ENCODE data around the gene SPATA31E1.

Gene SPATA31E1

GRCh38 chr9:87889065-87889881, 6.6 kb downstream of the SPATA31E1 start:
- ChIA-PET CTCF (no interaction called here), POLR2A (no interaction called here)
- TF ChIP-seq BHLHE40 (IDR thresholded peaks at IDR 0.05; ENCODE audit: borderline replicate concordance) (no peak), SUZ12 (IDR thresholded peaks at IDR 0.05) (no peak), L3MBTL2 (conservative IDR thresholded peaks at IDR 0.05) (no peak), LEF1 (IDR thresholded peaks at IDR 0.05; ENCODE audit: borderline replicate concordance) (no peak), SP1 (IDR thresholded peaks at IDR 0.05) (no peak), ZNF384 (IDR thresholded peaks at IDR 0.05) (no peak), CTBP1 (IDR thresholded peaks at IDR 0.05; ENCODE audit: borderline replicate concordance) (no peak), ARNT (IDR thresholded peaks at IDR 0.05) (no peak), TARDBP (IDR thresholded peaks at IDR 0.05) (no peak), FOXA1 (IDR thresholded peaks at IDR 0.05) (no peak), HDGF (IDR thresholded peaks at IDR 0.05; ENCODE audit: borderline replicate concordance) (no peak), FOXM1 (IDR thresholded peaks at IDR 0.05; ENCODE audit: borderline replicate concordance) (no peak), ELF4 (IDR thresholded peaks at IDR 0.05) (no peak), FOXK2 (IDR thresholded peaks at IDR 0.05) (no peak), NFRKB (IDR thresholded peaks at IDR 0.05) (no peak)
- TF ChIP-seq, protein P1, sequence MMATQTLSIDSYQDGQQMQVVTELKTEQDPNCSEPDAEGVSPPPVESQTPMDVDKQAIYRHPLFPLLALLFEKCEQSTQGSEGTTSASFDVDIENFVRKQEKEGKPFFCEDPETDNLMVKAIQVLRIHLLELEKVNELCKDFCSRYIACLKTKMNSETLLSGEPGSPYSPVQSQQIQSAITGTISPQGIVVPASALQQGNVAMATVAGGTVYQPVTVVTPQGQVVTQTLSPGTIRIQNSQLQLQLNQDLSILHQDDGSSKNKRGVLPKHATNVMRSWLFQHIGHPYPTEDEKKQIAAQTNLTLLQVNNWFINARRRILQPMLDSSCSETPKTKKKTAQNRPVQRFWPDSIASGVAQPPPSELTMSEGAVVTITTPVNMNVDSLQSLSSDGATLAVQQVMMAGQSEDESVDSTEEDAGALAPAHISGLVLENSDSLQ (IDR thresholded peaks at IDR 0.05): no peak
- peak; percentile 1 for DNase-seq (ENCODE audit: extremely low spot score)

DNA sequence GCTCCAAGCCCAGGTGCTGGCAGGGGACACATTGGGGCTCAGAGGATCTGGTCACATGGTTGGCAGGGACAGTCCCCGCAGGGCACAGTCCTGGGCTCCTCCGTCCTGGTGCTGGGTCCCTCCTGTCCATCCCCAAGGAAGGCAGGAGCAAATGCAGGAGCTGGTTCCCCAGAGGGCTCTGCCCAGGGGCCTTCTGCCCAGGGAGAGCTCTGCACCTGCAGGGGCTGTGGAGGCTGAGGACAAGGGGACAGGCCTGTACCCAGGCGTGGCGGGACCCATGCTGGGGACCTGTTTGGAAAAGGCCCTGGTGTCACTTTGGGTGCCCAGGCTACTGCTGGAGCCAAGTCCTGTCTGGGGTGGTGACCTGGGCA, 7.2 kb downstream of the SPATA31E1 start:
- ChIA-PET CTCF (no interaction called here), POLR2A (no interaction called here)
- peak; percentile 1 for DNase-seq (ENCODE audit: extremely low spot score)
- TF ChIP-seq BHLHE40 (IDR thresholded peaks at IDR 0.05; ENCODE audit: borderline replicate concordance) (no peak), LEF1 (IDR thresholded peaks at IDR 0.05; ENCODE audit: borderline replicate concordance) (no peak), SUZ12 (IDR thresholded peaks at IDR 0.05) (no peak), NFRKB (IDR thresholded peaks at IDR 0.05) (no peak), FOXM1 (IDR thresholded peaks at IDR 0.05; ENCODE audit: borderline replicate concordance) (no peak)

GRCh38 chr9:87890837-87891236, 8.2 kb downstream of the SPATA31E1 start:
- POLR2A ChIA-PET: no interaction called here
- peak; percentile 4 for DNase-seq (ENCODE audit: extremely low spot score)
- CTCF ChIA-PET: no interaction called here

GRCh38 chr9:87891754-87892153, 9.1 kb downstream of the SPATA31E1 start:
- CTCF ChIA-PET: no interaction called here
- TF ChIP-seq, protein P1 (IDR thresholded peaks at IDR 0.05): no peak
- TF ChIP-seq L3MBTL2 (conservative IDR thresholded peaks at IDR 0.05) (no peak), SUZ12 (IDR thresholded peaks at IDR 0.05) (no peak), LEF1 (IDR thresholded peaks at IDR 0.05; ENCODE audit: borderline replicate concordance) (no peak), TARDBP (IDR thresholded peaks at IDR 0.05) (no peak)
- DNase-seq (ENCODE audit: extremely low spot score): no peak
- POLR2A ChIA-PET: no interaction called here

More at GRCh38 chr9:87890837-87891236, 8.2 kb downstream of the SPATA31E1 start:
- TF ChIP-seq CTBP1 (IDR thresholded peaks at IDR 0.05; ENCODE audit: borderline replicate concordance) (no peak), LEF1 (IDR thresholded peaks at IDR 0.05; ENCODE audit: borderline replicate concordance) (no peak), NFRKB (IDR thresholded peaks at IDR 0.05) (no peak), FOXK2 (IDR thresholded peaks at IDR 0.05) (no peak), BHLHE40 (IDR thresholded peaks at IDR 0.05; ENCODE audit: borderline replicate concordance) (no peak), FOXM1 (IDR thresholded peaks at IDR 0.05; ENCODE audit: borderline replicate concordance) (no peak), SUZ12 (IDR thresholded peaks at IDR 0.05) (no peak), ZNF384 (IDR thresholded peaks at IDR 0.05) (no peak), FOXA1 (IDR thresholded peaks at IDR 0.05) (no peak), HDGF (IDR thresholded peaks at IDR 0.05; ENCODE audit: borderline replicate concordance) (no peak), L3MBTL2 (conservative IDR thresholded peaks at IDR 0.05) (no peak), ARNT (IDR thresholded peaks at IDR 0.05) (no peak), TARDBP (IDR thresholded peaks at IDR 0.05) (no peak), SP1 (IDR thresholded peaks at IDR 0.05) (no peak), ELF4 (IDR thresholded peaks at IDR 0.05) (no peak)
- TF ChIP-seq, protein P1 (IDR thresholded peaks at IDR 0.05): no peak

- ChIA-PET CTCF (no interaction called here), POLR2A (no interaction called here)
- TF ChIP-seq LEF1 (IDR thresholded peaks at IDR 0.05; ENCODE audit: borderline replicate concordance): no peak
- no peak for TF ChIP-seq SP1 (IDR thresholded peaks at IDR 0.05)
- TF ChIP-seq BHLHE40 (IDR thresholded peaks at IDR 0.05; ENCODE audit: borderline replicate concordance): no peak
- TF ChIP-seq ARNT (IDR thresholded peaks at IDR 0.05): no peak
- no peak for TF ChIP-seq HDGF (IDR thresholded peaks at IDR 0.05; ENCODE audit: borderline replicate concordance)
- no peak for TF ChIP-seq ELF4 (IDR thresholded peaks at IDR 0.05)
- TF ChIP-seq FOXM1 (IDR thresholded peaks at IDR 0.05; ENCODE audit: borderline replicate concordance): no peak
- no peak for TF ChIP-seq FOXK2 (IDR thresholded peaks at IDR 0.05)
- TF ChIP-seq, protein P1 (IDR thresholded peaks at IDR 0.05): no peak
- no peak for TF ChIP-seq TARDBP (IDR thresholded peaks at IDR 0.05)
- no peak for TF ChIP-seq ZNF384 (IDR thresholded peaks at IDR 0.05)
- TF ChIP-seq NFRKB (IDR thresholded peaks at IDR 0.05): no peak
- DNase-seq (ENCODE audit: extremely low spot score): no peak
These were observed 10.3 kb downstream of the SPATA31E1 start for GRCh38 chr9:87892956-87893355.
